Omental fat pad (tissue), 4 donors: ENCODE results near the gene BACE2. TPM values are rescaled to one million over a fixed set of nuclear protein-coding genes. Genes with fewer than 3 reads are reported as not detected.

Experiments used
- ATAC-seq: fragments of 150-250 bp; one replicate; pipeline ENCODE4 v1.9.1; 2016; ENCODE audit warnings: mild to moderate bottlenecking, moderate library complexity; ENCODE audit not compliant: low FRiP score
- DNase-seq: peaks from one replicate; pipeline ENCODE4 v3.0.0-alpha.2; 2019; ENCODE audit warnings: low spot score
- CTCF ChIP-seq, 3 donors: fragments of 450-650 bp; IDR thresholded peaks; one replicate each; pipeline ENCODE4 v1.5.1; 2016 to 2017; ENCODE audit warnings: antibody characterized with exemption in 3 of 3, mild to moderate bottlenecking in 3 of 3, moderate library complexity in 2 of 3
- total RNA-seq, 4 donors: library from RNA; depleted of rRNA; stranded (reverse); fragments of >200 nt; gene quantifications; one replicate each; pipeline ENCODE4 v1.1.0, GENCODE V29; 2016

Gene BACE2
- total RNA-seq, 4 donors from 2014 or later, result 23.5 to 39.3 (median 37.0) TPM

GRCh38 chr21:41130883-41131282 lies 37.1 kb upstream of the BACE2 start:
- DNase-seq (no peak), ATAC-seq (no peak)
- no peak for TF ChIP-seq CTCF (IDR thresholded peaks at IDR 0.05)

- TF ChIP-seq CTCF (IDR thresholded peaks at IDR 0.05), result no peak
- DNase-seq (no peak), ATAC-seq (peak; percentile 57)
Measured at GRCh38 chr21:41133874-41134522, 34.0 kb upstream of the BACE2 start.

- TF ChIP-seq CTCF (IDR thresholded peaks at IDR 0.05), result no peak
- ATAC-seq, result no peak
- no peak for DNase-seq
Measured at GRCh38 chr21:41135746-41136145, 32.2 kb upstream of the BACE2 start.

DNA sequence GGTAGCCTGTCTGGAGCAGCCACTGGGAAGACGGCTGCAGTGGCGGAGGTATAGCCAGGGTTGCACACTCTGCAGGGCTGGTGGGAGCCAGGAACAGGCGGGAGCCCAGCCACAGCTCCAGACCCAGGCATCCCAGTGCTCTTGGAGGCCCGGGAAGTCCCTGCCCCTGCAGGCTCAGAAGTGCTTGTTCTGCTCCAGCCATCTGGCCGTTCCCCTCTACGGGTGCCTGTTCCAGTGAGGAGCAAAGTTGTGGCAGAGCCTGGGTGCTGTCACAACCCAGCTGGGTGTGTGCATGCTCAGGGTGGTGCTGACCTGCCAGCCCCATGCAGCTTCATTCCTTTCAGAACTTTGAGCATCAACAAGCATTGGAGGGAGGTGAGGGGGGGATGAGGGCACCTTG lies 31.7 kb upstream of the BACE2 start:
- ATAC-seq (no peak), DNase-seq (no peak)
- no peak for TF ChIP-seq CTCF (IDR thresholded peaks at IDR 0.05)

GRCh38 chr21:41137401-41137800 lies 30.6 kb upstream of the BACE2 start:
- ATAC-seq (no peak), DNase-seq (no peak)

DNA sequence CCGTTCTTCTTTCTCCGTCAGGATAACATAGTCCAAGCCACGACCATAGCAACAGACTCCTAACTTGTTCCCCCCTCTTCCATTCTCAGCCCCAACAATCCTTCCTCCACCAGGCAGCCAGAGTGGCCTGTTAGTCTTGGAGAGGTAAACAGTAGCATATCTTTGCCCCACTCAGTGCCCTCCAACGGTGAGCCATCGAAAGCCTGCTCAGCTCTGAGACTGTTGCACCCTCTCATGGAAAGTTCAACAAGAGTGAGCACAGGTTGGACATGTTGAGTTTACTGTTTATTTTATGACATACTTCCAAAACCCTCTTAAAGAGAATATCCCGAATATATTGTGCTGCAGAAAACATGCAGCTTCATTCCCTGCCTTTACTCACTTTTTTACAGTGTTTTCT lies 30.1 kb upstream of the BACE2 start:
- ATAC-seq (no peak), DNase-seq (no peak)
- TF ChIP-seq CTCF (IDR thresholded peaks at IDR 0.05), result no peak

More at GRCh38 chr21:41137401-41137800, 30.6 kb upstream of the BACE2 start:
- no peak for TF ChIP-seq CTCF (IDR thresholded peaks at IDR 0.05)

- ATAC-seq (no peak), DNase-seq (no peak)
- TF ChIP-seq CTCF (IDR thresholded peaks at IDR 0.05), result no peak
Measured at GRCh38 chr21:41138711-41139110, 29.2 kb upstream of the BACE2 start.
